Hepatocyte (in vitro differentiated cells): ENCODE data around the gene NRL. TPM values are rescaled to one million over a fixed set of nuclear protein-coding genes. Genes with fewer than 3 reads are reported as not detected.

Experiments used
- DNase-seq: peaks from one replicate; pipeline ENCODE4 v3.0.0-alpha.2; 2016; ENCODE audit warnings: low spot score
- H2AFZ ChIP-seq: fragments of 200-600 bp; sonication (generic); 2 replicates; pipeline ENCODE4 v1.6.0; 2016; ENCODE audit warnings: antibody characterized with exemption, mild to moderate bottlenecking
- H3K27ac ChIP-seq: fragments of 200-600 bp; sonication (generic); 2 replicates; pipeline ENCODE4 v1.5.1; 2016; ENCODE audit warnings: mild to moderate bottlenecking
- H3K27me3 ChIP-seq: fragments of 200-600 bp; sonication (generic); 2 replicates; pipeline ENCODE4 v1.6.1; 2016
- H3K36me3 ChIP-seq: fragments of 200-600 bp; sonication (generic); replicated peaks from 2 replicates; pipeline ENCODE4 v1.5.1; 2016; ENCODE audit warnings: low read depth; ENCODE audit not compliant: insufficient read depth
- H3K4me1 ChIP-seq: fragments of 200-600 bp; sonication (generic); 2 replicates; pipeline ENCODE4 v1.5.1; 2016; ENCODE audit warnings: mild to moderate bottlenecking, moderate library complexity; ENCODE audit not compliant: insufficient read depth
- H3K4me2 ChIP-seq: fragments of 200-600 bp; sonication (generic); 2 replicates; pipeline ENCODE4 v1.6.0; 2016
- H3K4me3 ChIP-seq: fragments of 200-600 bp; sonication (generic); 2 replicates; pipeline ENCODE4 v1.5.1; 2016; ENCODE audit warnings: mild to moderate bottlenecking
- H3K79me2 ChIP-seq: fragments of 200-600 bp; sonication (generic); 2 replicates; pipeline ENCODE4 v1.6.0; 2017; ENCODE audit warnings: mild to moderate bottlenecking
- H3K9me2 ChIP-seq: fragments of 200-600 bp; sonication (generic); replicated peaks from 2 replicates; pipeline ENCODE4 v1.6.0; 2017; ENCODE audit warnings: mild to moderate bottlenecking; ENCODE audit not compliant: insufficient read depth
- H3K9me3 ChIP-seq: fragments of 200-600 bp; sonication (generic); 2 replicates; pipeline ENCODE4 v1.5.1; 2016; ENCODE audit warnings: low read depth, mild to moderate bottlenecking
- H4K20me1 ChIP-seq: fragments of 200-600 bp; sonication (generic); 2 replicates; pipeline ENCODE4 v1.6.0; 2016; ENCODE audit warnings: mild to moderate bottlenecking; ENCODE audit not compliant: insufficient read depth, poor library complexity, severe bottlenecking
- CTCF ChIP-seq: fragments of 200-600 bp; sonication (generic); IDR thresholded peaks from 2 replicates; pipeline ENCODE4 v1.5.1; 2016; ENCODE audit warnings: antibody characterized with exemption, mild to moderate bottlenecking; ENCODE audit not compliant: poor library complexity
- EZH2 ChIP-seq: fragments of 200-600 bp; sonication (generic); IDR thresholded peaks from 2 replicates; pipeline ENCODE4 v1.6.1; 2016; ENCODE audit warnings: antibody characterized with exemption, mild to moderate bottlenecking, borderline replicate concordance
- EZH2phosphoT487 ChIP-seq: fragments of 200-600 bp; sonication (generic); IDR thresholded peaks from one replicate; pipeline ENCODE4 v1.6.1; 2018; ENCODE audit warnings: antibody characterized with exemption, mild to moderate bottlenecking, low read depth, moderate library complexity; ENCODE audit not compliant: unreplicated experiment, severe bottlenecking
- WGBS: methylation state at CpG from one replicate; pipeline ENCODE4 v1.1.6; 2016; ENCODE audit warnings: low lambda C conversion rate; ENCODE audit errors: missing lambda C conversion rate; 5-methylcytosine and 5-hydroxymethylcytosine counted together
- polyA plus RNA-seq: library from polyadenylated mRNA; unstranded; fragments of >200 nt; fragmentation: Nextera tagmentation; extraction: Ambion mirVana; gene quantifications from 2 replicates; pipeline ENCODE4 v1.2.1, GENCODE V29; 2016
- total RNA-seq: library from RNA; depleted of rRNA; stranded (reverse); fragments of >200 nt; gene quantifications from 2 replicates; pipeline ENCODE4 v1.2.3, GENCODE V29; 2014

NRL gene
- 1.2 and 4.8 TPM in 2 replicates for total RNA-seq
- polyA plus RNA-seq = 2.4 and 3.3 TPM in 2 replicates

GRCh38 chr14:24114532-24115421 lies at the start of gene NRL, which contains the start of gene DCAF11:
TSS of gene NRL (minus strand) at chr14:24114949. CDS start at chr14:24082848, 32,101 bp downstream.
TSS of gene DCAF11 (plus strand) at chr14:24114777. CDS start at chr14:24115595, 818 bp downstream.
- no peaks in the 10 kb centered on the region for H3K9me2 ChIP-seq
- TF ChIP-seq CTCF (no peak), EZH2phosphoT487 (no peak), EZH2 (no peak)
- peak within 1 kb of the TSS; percentile 79 for H3K4me2 ChIP-seq
- under 1% methylated on average over 63 of the region's 65 CpGs for WGBS
- peak within 1 kb of the TSS; percentile 63 for H2AFZ ChIP-seq
- no peaks in the 10 kb centered on the region for H4K20me1 ChIP-seq
- peak within 1 kb of the TSS; percentile 98 for H3K27ac ChIP-seq
- peaks cover 20% of the 10 kb centered on the region for H3K79me2 ChIP-seq
- no peaks in the 10 kb centered on the region for H3K9me3 ChIP-seq
- no peaks in the 10 kb centered on the region for H3K27me3 ChIP-seq
- H3K4me3 ChIP-seq = peak within 1 kb of the TSS; percentile 44
- no peaks in the 10 kb centered on the region for H3K36me3 ChIP-seq
- peak; percentile 99 for DNase-seq
- H3K4me1 ChIP-seq = peaks cover 9% of the 10 kb centered on the region

- Histone ChIP-seq H3K27ac (peak overlapping the region; percentile 91), H3K4me3 (peak overlapping the region; percentile 25), H3K4me2 (peak overlapping the region; percentile 87), H2AFZ (no peak overlapping the region), H3K36me3 (no peaks in the 10 kb centered on the region), H4K20me1 (peaks cover 5% of the 10 kb centered on the region), H3K9me2 (no peaks in the 10 kb centered on the region), H3K4me1 (peaks cover 16% of the 10 kb centered on the region), H3K79me2 (peaks cover 25% of the 10 kb centered on the region), H3K9me3 (no peaks in the 10 kb centered on the region), H3K27me3 (no peaks in the 10 kb centered on the region)
- 86% methylated on average over 8 of the region's 8 CpGs for WGBS
- DNase-seq = no peak
- TF ChIP-seq CTCF (no peak), EZH2 (no peak), EZH2phosphoT487 (no peak)
Measured at GRCh38 chr14:24162093-24162492, 47.3 kb upstream of the NRL start.

- Histone ChIP-seq H3K4me1 (peaks cover 16% of the 10 kb centered on the region), H4K20me1 (peaks cover 5% of the 10 kb centered on the region), H3K4me2 (peak within 1 kb of the TSS; percentile 87), H2AFZ (peak within 1 kb of the TSS; percentile 22), H3K27me3 (no peaks in the 10 kb centered on the region), H3K4me3 (peak within 1 kb of the TSS; percentile 25), H3K9me2 (no peaks in the 10 kb centered on the region), H3K79me2 (peaks cover 25% of the 10 kb centered on the region), H3K36me3 (no peaks in the 10 kb centered on the region), H3K9me3 (no peaks in the 10 kb centered on the region), H3K27ac (peak within 1 kb of the TSS; percentile 91)
- peak; percentile 96 for DNase-seq
- TF ChIP-seq CTCF = peak; percentile 99
- TF ChIP-seq EZH2 = no peak
- WGBS = 3% methylated on average over 12 of the region's 12 CpGs
Measured at GRCh38 chr14:24160850-24161804, 46.4 kb upstream of the NRL start, which contains the start of gene IRF9. TSS of gene IRF9 (plus strand) at chr14:24161265. CDS start at chr14:24162145, 880 bp downstream.
